ENCODE data around the gene CCDC92.

The CCDC92 gene

DNA sequence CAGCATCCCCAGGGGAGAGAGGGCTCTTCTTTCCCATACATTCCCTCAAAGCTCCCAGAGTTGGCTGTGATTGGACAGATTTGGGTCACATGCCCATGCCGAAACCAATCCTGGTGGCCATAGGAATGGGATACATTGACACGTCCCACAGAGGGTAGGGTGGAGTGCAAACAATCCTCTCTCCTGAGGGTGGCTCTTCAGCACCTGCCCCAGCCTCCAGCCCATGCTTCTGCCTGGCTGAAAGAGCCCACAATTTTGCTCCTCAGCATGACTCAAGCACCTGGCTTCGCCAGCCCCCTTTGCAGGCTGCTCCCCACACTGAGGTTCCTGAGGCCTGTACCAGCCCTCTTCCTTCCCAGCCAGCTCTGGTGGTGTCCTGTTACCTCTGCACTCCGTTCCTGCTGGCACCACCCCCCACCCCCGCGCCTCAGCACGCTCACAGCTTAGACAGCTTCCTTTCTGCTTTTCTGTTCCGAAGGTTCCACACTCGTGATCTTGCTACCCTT is 71.7 kb downstream of the CCDC92 start:
- TF ChIP-seq SIN3A (IDR thresholded peaks at IDR 0.05; ENCODE audit: borderline replicate concordance, insufficient read depth, low read length): no peak
- TF ChIP-seq FOXP2 (optimal IDR thresholded peaks at IDR 0.05; ENCODE audit: borderline replicate concordance, extremely low read depth, extremely low read length, insufficient read depth): no peak
- TF ChIP-seq TAF1 (IDR thresholded peaks at IDR 0.05; ENCODE audit: borderline replicate concordance, insufficient read depth, low read length): no peak
- TF ChIP-seq POLR2AphosphoS5 (IDR thresholded peaks at IDR 0.05; ENCODE audit: low read depth, low read length): no peak
- TF ChIP-seq, protein P1, sequence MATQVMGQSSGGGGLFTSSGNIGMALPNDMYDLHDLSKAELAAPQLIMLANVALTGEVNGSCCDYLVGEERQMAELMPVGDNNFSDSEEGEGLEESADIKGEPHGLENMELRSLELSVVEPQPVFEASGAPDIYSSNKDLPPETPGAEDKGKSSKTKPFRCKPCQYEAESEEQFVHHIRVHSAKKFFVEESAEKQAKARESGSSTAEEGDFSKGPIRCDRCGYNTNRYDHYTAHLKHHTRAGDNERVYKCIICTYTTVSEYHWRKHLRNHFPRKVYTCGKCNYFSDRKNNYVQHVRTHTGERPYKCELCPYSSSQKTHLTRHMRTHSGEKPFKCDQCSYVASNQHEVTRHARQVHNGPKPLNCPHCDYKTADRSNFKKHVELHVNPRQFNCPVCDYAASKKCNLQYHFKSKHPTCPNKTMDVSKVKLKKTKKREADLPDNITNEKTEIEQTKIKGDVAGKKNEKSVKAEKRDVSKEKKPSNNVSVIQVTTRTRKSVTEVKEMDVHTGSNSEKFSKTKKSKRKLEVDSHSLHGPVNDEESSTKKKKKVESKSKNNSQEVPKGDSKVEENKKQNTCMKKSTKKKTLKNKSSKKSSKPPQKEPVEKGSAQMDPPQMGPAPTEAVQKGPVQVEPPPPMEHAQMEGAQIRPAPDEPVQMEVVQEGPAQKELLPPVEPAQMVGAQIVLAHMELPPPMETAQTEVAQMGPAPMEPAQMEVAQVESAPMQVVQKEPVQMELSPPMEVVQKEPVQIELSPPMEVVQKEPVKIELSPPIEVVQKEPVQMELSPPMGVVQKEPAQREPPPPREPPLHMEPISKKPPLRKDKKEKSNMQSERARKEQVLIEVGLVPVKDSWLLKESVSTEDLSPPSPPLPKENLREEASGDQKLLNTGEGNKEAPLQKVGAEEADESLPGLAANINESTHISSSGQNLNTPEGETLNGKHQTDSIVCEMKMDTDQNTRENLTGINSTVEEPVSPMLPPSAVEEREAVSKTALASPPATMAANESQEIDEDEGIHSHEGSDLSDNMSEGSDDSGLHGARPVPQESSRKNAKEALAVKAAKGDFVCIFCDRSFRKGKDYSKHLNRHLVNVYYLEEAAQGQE (IDR thresholded peaks at IDR 0.05; ENCODE audit: insufficient read depth in 1 of 2, low read depth in 2 of 2, low read length in 2 of 2): no peak

DNA sequence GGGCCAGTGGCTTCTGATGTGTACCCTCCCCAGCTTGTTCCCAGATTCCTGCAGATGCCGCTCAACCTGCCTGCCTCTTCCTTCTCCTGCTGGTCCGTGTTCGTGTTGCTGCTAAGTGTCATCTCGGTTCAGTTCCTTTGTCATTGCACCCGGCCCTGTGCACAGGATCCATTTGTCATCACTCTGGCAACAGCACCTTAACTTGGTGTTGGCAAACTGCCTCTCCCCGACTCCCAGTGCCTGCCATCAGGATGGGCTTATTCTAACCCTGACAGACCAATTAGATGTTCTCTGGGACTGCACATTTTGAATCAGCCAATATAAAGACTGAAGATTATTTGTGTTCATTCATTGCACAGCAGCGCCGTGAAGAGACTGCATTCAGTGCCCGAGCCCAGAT is 73.3 kb downstream of the CCDC92 start:
- no peak for TF ChIP-seq POLR2AphosphoS5 (IDR thresholded peaks at IDR 0.05; ENCODE audit: low read depth, low read length)
- TF ChIP-seq FOXP2 (optimal IDR thresholded peaks at IDR 0.05; ENCODE audit: borderline replicate concordance, extremely low read depth, extremely low read length, insufficient read depth): no peak
- TF ChIP-seq TAF1 (IDR thresholded peaks at IDR 0.05; ENCODE audit: borderline replicate concordance, insufficient read depth, low read length): no peak
- TF ChIP-seq, protein P1 (IDR thresholded peaks at IDR 0.05; ENCODE audit: insufficient read depth in 1 of 2, low read depth in 2 of 2, low read length in 2 of 2): no peak
- no peak for TF ChIP-seq SIN3A (IDR thresholded peaks at IDR 0.05; ENCODE audit: borderline replicate concordance, insufficient read depth, low read length)

GRCh38 chr12:123898673-123899072 is 74.0 kb downstream of the CCDC92 start:
- TF ChIP-seq POLR2AphosphoS5 (IDR thresholded peaks at IDR 0.05; ENCODE audit: low read depth, low read length) (no peak), FOXP2 (optimal IDR thresholded peaks at IDR 0.05; ENCODE audit: borderline replicate concordance, extremely low read depth, extremely low read length, insufficient read depth) (no peak), TAF1 (IDR thresholded peaks at IDR 0.05; ENCODE audit: borderline replicate concordance, insufficient read depth, low read length) (no peak), SIN3A (IDR thresholded peaks at IDR 0.05; ENCODE audit: borderline replicate concordance, insufficient read depth, low read length) (no peak)
- TF ChIP-seq, protein P1 (IDR thresholded peaks at IDR 0.05; ENCODE audit: insufficient read depth in 1 of 2, low read depth in 2 of 2, low read length in 2 of 2): no peak

- TF ChIP-seq TAF1 (IDR thresholded peaks at IDR 0.05; ENCODE audit: borderline replicate concordance, insufficient read depth, low read length): no peak
These were observed 75.4 kb downstream of the CCDC92 start for GRCh38 chr12:123897221-123897620.

DNA sequence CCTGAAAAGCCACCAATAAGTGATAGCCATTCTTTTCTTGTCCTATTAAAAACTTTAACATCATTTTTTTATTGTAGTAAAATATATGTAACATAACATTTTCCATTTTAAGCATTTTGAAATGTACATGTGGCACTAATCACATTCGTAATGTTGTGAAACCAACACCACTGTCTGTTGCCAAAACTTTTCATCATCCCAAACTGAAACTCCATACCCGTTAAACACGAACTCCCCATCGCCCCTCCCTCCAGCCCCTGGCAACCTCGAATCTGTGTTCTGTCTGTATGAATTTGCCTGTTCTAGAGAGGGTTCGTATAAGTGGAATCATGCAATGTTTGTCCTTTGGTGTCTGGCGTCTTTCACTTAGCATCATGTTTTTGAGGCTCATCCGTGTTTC is 75.9 kb downstream of the CCDC92 start:
- TF ChIP-seq TAF1 (IDR thresholded peaks at IDR 0.05; ENCODE audit: borderline replicate concordance, insufficient read depth, low read length): no peak
- no peak for TF ChIP-seq SIN3A (IDR thresholded peaks at IDR 0.05; ENCODE audit: borderline replicate concordance, insufficient read depth, low read length)
- TF ChIP-seq POLR2AphosphoS5 (IDR thresholded peaks at IDR 0.05; ENCODE audit: low read depth, low read length): no peak
- no peak for TF ChIP-seq FOXP2 (optimal IDR thresholded peaks at IDR 0.05; ENCODE audit: borderline replicate concordance, extremely low read depth, extremely low read length, insufficient read depth)
- TF ChIP-seq, protein P1 (IDR thresholded peaks at IDR 0.05; ENCODE audit: insufficient read depth in 1 of 2, low read depth in 2 of 2, low read length in 2 of 2): no peak

Data from PFSK-1 (cell line).